Testis (tissue), 3 donors: Measurements from ENCODE around the gene CREBBP. TPM values are rescaled to one million over a fixed set of nuclear protein-coding genes. Genes with fewer than 3 reads are reported as not detected.
A peak's percentile ranks its signal among the peaks of the same experiment; 100 is the strongest.

Experiments used
- DNase-seq: peaks from one replicate; pipeline ENCODE4 v3.0.0-alpha.2; 2019
- H3K27ac ChIP-seq, 2 donors: fragments of 200-600 bp; sonication (generic); one replicate each; pipeline ENCODE4 v1.5.1; 2019
- H3K27me3 ChIP-seq: fragments of 200-600 bp; sonication (generic); one replicate; pipeline ENCODE4 v1.5.1; 2019
- H3K36me3 ChIP-seq: fragments of 200-600 bp; sonication (generic); one replicate; pipeline ENCODE4 v1.5.1; 2017; ENCODE audit warnings: low read depth; ENCODE audit errors: missing control alignments
- H3K4me1 ChIP-seq: fragments of 200-600 bp; sonication (generic); one replicate; pipeline ENCODE4 v1.5.1; 2019
- H3K4me3 ChIP-seq, 2 donors: fragments of 200-600 bp; sonication (generic); one replicate each; pipeline ENCODE4 v1.5.1; 2017 to 2019
- H3K9me3 ChIP-seq: fragments of 200-600 bp; sonication (generic); one replicate; pipeline ENCODE4 v1.5.1; 2017
- POLR2A ChIP-seq: fragments of 450-650 bp; IDR thresholded peaks from one replicate; pipeline ENCODE4 v1.6.1; 2017; ENCODE audit warnings: antibody characterized with exemption, mild to moderate bottlenecking, moderate library complexity
- WGBS, 2 donors: methylation state at CpG; one replicate each; pipeline ENCODE4 v1.1.5; 2018; 5-methylcytosine and 5-hydroxymethylcytosine counted together
- intact Hi-C: fragments of 100-400 bp; cut with DNase I; formaldehyde crosslinking; loops from one replicate; pipeline ENCODE4 v1.15.1; 2023; ENCODE audit warnings: low total_unique reads
- polyA plus RNA-seq: library from polyadenylated mRNA; stranded (reverse); fragments of 350-450 nt; fragmentation: Illumina TruSeq; extraction: RNeasy Lipid Tissue Mini Kit (QIAGEN cat#74804); gene quantifications from one replicate; pipeline ENCODE4 v1.2.3, GENCODE V29; 2014; ENCODE audit warnings: low read depth, low replicate concordance; ENCODE audit not compliant: insufficient read depth
- total RNA-seq, 2 donors: library from RNA; depleted of rRNA; stranded (reverse); fragments of >200 nt; gene quantifications; one replicate each; pipeline ENCODE4 v1.2.3, GENCODE V29; 2016
- TF ChIP-seq, protein P1 (sequence below), 3 experiments: fragments of 450-650 bp in 2 of 3; fragments of 200-600 bp in 1 of 3; sonication (generic) in 1 of 3; IDR thresholded peaks; one replicate each; pipeline ENCODE4 v1.5.1; 2016 to 2019; ENCODE audit warnings: antibody characterized with exemption in 3 of 3, mild to moderate bottlenecking in 2 of 3, moderate library complexity in 1 of 3

The CREBBP gene
- total and polyA plus RNA-seq, 3 donors from 2014 or later, result 86.0 to 185 (median 141) TPM

DNA sequence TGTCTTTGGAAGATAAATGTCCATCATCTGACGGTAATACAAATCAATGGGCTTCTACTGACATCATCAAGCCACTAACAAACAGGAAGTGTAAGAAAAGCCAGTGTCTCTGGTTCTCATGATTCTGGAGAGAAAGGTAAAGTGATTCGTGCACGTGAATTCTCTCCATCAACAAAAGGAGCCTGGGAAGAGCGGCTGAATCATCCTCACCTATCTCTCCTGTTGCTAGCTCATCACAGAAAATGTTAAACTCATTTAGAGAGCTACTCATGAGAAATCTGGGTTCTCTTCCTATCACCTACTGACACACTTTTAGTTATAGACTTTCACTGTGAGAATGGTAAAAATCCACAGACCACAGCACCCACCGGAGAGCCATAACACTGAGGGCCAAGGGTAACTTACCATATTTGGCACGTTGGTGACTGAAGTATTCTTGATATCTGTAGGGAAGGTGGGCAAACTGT is 70.3 kb downstream of the CREBBP start:
- Histone ChIP-seq H3K4me1 (peaks cover 11% of the 10 kb centered on the region), H3K36me3 (no peaks in the 10 kb centered on the region), H3K27me3 (no peaks in the 10 kb centered on the region), H3K4me3 (no peak overlapping the region), H3K9me3 (no peaks in the 10 kb centered on the region), H3K27ac (no peak overlapping the region)
- 87 to 89% methylated on average over 6 of the region's 6 CpGs for WGBS, 2 donors
- intact Hi-C loops, result no loop called here
- TF ChIP-seq, protein P1, sequence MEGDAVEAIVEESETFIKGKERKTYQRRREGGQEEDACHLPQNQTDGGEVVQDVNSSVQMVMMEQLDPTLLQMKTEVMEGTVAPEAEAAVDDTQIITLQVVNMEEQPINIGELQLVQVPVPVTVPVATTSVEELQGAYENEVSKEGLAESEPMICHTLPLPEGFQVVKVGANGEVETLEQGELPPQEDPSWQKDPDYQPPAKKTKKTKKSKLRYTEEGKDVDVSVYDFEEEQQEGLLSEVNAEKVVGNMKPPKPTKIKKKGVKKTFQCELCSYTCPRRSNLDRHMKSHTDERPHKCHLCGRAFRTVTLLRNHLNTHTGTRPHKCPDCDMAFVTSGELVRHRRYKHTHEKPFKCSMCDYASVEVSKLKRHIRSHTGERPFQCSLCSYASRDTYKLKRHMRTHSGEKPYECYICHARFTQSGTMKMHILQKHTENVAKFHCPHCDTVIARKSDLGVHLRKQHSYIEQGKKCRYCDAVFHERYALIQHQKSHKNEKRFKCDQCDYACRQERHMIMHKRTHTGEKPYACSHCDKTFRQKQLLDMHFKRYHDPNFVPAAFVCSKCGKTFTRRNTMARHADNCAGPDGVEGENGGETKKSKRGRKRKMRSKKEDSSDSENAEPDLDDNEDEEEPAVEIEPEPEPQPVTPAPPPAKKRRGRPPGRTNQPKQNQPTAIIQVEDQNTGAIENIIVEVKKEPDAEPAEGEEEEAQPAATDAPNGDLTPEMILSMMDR (IDR thresholded peaks at IDR 0.05), result no peak
- TF ChIP-seq POLR2A, result no peak
- DNase-seq, result no peak

DNA sequence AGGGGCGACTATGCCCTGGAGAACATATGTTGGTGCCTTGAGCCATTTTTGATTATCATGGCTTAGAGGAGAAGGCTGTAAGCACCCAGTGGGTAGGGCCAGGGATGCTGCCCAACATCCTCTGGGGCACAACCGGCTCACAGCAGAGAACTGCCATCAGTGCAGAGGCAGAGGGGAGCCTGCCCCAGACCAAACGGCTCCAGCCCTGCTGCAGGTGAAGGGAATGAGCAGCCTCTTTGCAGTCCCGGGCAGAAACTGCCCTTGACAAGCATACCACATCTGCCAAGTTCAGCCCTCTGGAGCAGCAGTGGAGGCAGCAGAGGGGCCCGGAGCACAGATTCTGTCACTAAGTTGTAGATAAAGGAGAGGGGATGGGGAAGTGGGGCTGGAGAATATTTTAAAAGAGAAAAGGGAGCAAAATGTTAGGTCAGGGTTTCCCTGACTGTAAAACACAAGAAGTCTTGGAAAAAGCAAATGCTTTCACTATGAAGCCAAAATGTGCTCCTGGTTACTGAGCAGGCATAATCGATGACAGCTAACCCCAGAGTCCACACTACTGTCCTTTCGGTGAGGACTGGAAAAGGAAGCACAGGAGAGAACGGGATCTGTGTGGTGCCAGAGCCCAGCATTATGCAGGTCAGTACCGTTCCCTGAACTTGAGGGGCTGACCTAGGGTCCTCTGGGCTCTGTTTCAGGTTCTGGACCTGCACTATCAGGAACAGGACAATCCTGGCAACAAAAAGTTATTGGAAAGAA is 72.0 kb downstream of the CREBBP start:
- no peaks in the 10 kb centered on the region for H3K36me3 ChIP-seq
- no peak for DNase-seq
- TF ChIP-seq, protein P1 (IDR thresholded peaks at IDR 0.05), result no peak
- no peak for TF ChIP-seq POLR2A
- intact Hi-C loops, result no loop called here
- no peak overlapping the region for H3K27ac ChIP-seq
- H3K9me3 ChIP-seq, result no peaks in the 10 kb centered on the region
- H3K4me1 ChIP-seq, result peaks cover 21% of the 10 kb centered on the region
- H3K27me3 ChIP-seq, result no peaks in the 10 kb centered on the region
- H3K4me3 ChIP-seq, result no peak overlapping the region
- WGBS, 2 donors, result 57% methylated on average over 9 of the region's 9 CpGs

DNA sequence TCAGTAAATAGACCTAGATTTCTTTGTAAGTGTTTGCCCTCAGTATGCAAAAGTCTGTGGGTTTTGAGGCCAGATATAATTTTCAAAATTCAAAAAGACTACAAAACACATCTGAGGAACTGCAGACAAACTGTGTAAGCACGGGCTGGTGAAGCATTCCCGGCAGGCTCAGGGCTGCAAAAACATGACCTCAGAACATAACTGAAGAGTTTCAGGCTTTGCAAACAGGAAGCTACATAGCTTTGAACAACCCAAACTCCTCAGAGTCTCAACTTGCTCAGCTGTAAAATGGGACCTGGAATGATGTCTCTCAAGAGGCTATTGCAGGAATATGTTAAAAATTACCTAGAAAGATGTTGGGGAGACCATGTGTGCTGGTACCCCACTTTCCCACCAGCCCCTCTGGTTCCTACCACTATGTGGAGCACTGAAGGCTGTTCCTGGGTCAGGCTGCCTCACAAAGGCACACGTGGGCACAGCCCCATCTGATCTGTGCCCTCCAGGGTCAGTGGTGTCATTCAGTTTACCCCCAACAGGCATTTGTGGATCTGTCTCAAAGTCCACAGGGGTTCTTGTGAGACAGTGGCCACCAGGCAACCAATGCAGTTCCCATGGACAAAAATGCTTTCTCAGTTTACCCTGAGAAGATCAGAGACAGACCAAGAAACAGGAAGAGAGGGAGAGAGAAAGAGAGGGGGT is 72.9 kb downstream of the CREBBP start:
- peaks cover 21% of the 10 kb centered on the region for H3K4me1 ChIP-seq
- no peaks in the 10 kb centered on the region for H3K9me3 ChIP-seq
- no peak overlapping the region for H3K27ac ChIP-seq
- DNase-seq, result no peak
- H3K36me3 ChIP-seq, result no peaks in the 10 kb centered on the region
- intact Hi-C loops, result no loop called here
- WGBS, 2 donors, result 49 to 68% methylated on average over 2 to 3 of the region's 3 CpGs
- no peak overlapping the region for H3K4me3 ChIP-seq
- no peak for TF ChIP-seq POLR2A
- TF ChIP-seq, protein P1 (IDR thresholded peaks at IDR 0.05), result no peak
- H3K27me3 ChIP-seq, result no peaks in the 10 kb centered on the region

DNA sequence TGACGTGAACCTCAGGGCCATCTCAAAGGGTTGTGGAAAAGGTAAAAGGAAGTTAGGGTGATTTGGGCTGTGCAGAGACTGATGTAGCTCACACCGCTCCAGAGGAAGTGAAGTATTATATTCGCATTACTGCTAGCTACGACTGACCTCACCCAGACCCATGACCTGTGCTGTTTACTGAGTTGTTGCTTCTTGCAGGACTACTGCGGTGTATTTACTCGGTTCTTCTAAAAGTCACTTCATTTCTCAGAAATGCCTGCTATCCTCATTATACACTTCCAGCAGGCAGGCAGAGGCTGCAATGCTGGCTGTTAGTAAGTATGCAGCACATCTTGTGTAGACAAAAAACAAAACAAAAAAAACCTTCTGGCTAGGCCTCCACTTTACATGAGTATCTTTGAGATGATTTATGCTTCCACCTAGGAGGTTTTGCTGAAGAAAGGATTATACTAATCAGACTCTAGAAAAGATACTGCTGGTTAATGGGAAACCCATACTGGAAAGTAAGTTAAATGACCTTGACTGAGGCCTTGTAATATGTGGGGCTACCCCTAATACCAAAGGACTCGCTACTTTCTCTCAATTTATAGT is 76.0 kb downstream of the CREBBP start:
- no peaks in the 10 kb centered on the region for H3K9me3 ChIP-seq
- DNase-seq, result peak; percentile 13
- H3K36me3 ChIP-seq, result no peaks in the 10 kb centered on the region
- H3K27ac ChIP-seq, result no peak overlapping the region
- no peak overlapping the region for H3K4me3 ChIP-seq
- H3K27me3 ChIP-seq, result no peaks in the 10 kb centered on the region
- TF ChIP-seq, protein P1 (IDR thresholded peaks at IDR 0.05), result no peak
- no peak for TF ChIP-seq POLR2A
- intact Hi-C loops, result no loop called here
- 54 to 55% methylated on average over 7 of the region's 7 CpGs for WGBS, 2 donors
- peaks cover 21% of the 10 kb centered on the region for H3K4me1 ChIP-seq
